Activated CD8-positive, alpha-beta memory T cell treated with anti-CD3 and anti-CD28 coated beads for 24 hours (primary cell): Measurements from ENCODE around the gene SHISAL1.

Experiments
- DNase-seq: peaks from one replicate; pipeline ENCODE4 v3.0.0-alpha.2; 2020

SHISAL1 gene

GRCh38 chr22:44341431-44342346, 28.9 kb upstream of the SHISAL1 start:
- DNase-seq: no peak

- no peak for DNase-seq
These were observed 27.8 kb upstream of the SHISAL1 start for GRCh38 chr22:44340271-44341239.

GRCh38 chr22:44338906-44339305, 26.2 kb upstream of the SHISAL1 start:
- no peak for DNase-seq

- no peak for DNase-seq
These were observed 25.5 kb upstream of the SHISAL1 start for GRCh38 chr22:44338177-44338810.

- no peak for DNase-seq
These were observed 24.9 kb upstream of the SHISAL1 start for GRCh38 chr22:44337678-44338004.

- no peak for DNase-seq
These were observed 24.4 kb upstream of the SHISAL1 start for GRCh38 chr22:44336962-44337677.

- no peak for DNase-seq
These were observed 23.4 kb upstream of the SHISAL1 start for GRCh38 chr22:44335903-44336803.

- no peak for DNase-seq
These were observed 22.5 kb upstream of the SHISAL1 start for GRCh38 chr22:44335066-44335839.

GRCh38 chr22:44333847-44334635, 21.3 kb upstream of the SHISAL1 start:
- no peak for DNase-seq

GRCh38 chr22:44332946-44333345, 20.2 kb upstream of the SHISAL1 start:
- no peak for DNase-seq

GRCh38 chr22:44331881-44332714, 19.3 kb upstream of the SHISAL1 start:
- DNase-seq: no peak

- no peak for DNase-seq
These were observed 18.3 kb upstream of the SHISAL1 start for GRCh38 chr22:44330744-44331660.

- DNase-seq: no peak
These were observed 17.5 kb upstream of the SHISAL1 start for GRCh38 chr22:44330188-44330743.

GRCh38 chr22:44329179-44329796, 16.5 kb upstream of the SHISAL1 start:
- no peak for DNase-seq

- no peak for DNase-seq
These were observed 16.0 kb upstream of the SHISAL1 start for GRCh38 chr22:44328762-44329161.

GRCh38 chr22:44328326-44328725, 15.6 kb upstream of the SHISAL1 start:
- no peak for DNase-seq

- DNase-seq: no peak
These were observed 13.7 kb upstream of the SHISAL1 start for GRCh38 chr22:44326491-44326885.
